Measurements from ENCODE around the gene EPHB2.

The EPHB2 gene

GRCh38 chr1:22951796-22952195 lies 241.2 kb downstream of the EPHB2 start:
- H3K27me3 ChIP-seq (ENCODE audit: insufficient read depth, low read depth, severe bottlenecking), result no peaks in the 10 kb centered on the region

GRCh38 chr1:22952694-22953056 lies 242.0 kb downstream of the EPHB2 start:
- H3K9me3 ChIP-seq (ENCODE audit: severe bottlenecking), result no peaks in the 10 kb centered on the region
- H3K4me3 ChIP-seq (ENCODE audit: low read depth, low read length), result no peak overlapping the region
- TF ChIP-seq, protein P1, sequence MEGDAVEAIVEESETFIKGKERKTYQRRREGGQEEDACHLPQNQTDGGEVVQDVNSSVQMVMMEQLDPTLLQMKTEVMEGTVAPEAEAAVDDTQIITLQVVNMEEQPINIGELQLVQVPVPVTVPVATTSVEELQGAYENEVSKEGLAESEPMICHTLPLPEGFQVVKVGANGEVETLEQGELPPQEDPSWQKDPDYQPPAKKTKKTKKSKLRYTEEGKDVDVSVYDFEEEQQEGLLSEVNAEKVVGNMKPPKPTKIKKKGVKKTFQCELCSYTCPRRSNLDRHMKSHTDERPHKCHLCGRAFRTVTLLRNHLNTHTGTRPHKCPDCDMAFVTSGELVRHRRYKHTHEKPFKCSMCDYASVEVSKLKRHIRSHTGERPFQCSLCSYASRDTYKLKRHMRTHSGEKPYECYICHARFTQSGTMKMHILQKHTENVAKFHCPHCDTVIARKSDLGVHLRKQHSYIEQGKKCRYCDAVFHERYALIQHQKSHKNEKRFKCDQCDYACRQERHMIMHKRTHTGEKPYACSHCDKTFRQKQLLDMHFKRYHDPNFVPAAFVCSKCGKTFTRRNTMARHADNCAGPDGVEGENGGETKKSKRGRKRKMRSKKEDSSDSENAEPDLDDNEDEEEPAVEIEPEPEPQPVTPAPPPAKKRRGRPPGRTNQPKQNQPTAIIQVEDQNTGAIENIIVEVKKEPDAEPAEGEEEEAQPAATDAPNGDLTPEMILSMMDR (IDR thresholded peaks at IDR 0.05; ENCODE audit: low read depth, low read length), result no peak
- no peak overlapping the region for H3K27ac ChIP-seq
- no peak for DNase-seq
- H3K36me3 ChIP-seq, result no peaks in the 10 kb centered on the region
- H3K27me3 ChIP-seq (ENCODE audit: insufficient read depth, low read depth, severe bottlenecking), result no peaks in the 10 kb centered on the region

More at GRCh38 chr1:22951796-22952195, 241.2 kb downstream of the EPHB2 start:
- TF ChIP-seq, protein P1 (IDR thresholded peaks at IDR 0.05; ENCODE audit: low read depth, low read length), result no peak
- H3K4me3 ChIP-seq (ENCODE audit: low read depth, low read length), result no peak overlapping the region
- H3K27ac ChIP-seq, result no peak overlapping the region
- no peaks in the 10 kb centered on the region for H3K36me3 ChIP-seq
- no peaks in the 10 kb centered on the region for H3K9me3 ChIP-seq (ENCODE audit: severe bottlenecking)
- no peak for DNase-seq

DNA sequence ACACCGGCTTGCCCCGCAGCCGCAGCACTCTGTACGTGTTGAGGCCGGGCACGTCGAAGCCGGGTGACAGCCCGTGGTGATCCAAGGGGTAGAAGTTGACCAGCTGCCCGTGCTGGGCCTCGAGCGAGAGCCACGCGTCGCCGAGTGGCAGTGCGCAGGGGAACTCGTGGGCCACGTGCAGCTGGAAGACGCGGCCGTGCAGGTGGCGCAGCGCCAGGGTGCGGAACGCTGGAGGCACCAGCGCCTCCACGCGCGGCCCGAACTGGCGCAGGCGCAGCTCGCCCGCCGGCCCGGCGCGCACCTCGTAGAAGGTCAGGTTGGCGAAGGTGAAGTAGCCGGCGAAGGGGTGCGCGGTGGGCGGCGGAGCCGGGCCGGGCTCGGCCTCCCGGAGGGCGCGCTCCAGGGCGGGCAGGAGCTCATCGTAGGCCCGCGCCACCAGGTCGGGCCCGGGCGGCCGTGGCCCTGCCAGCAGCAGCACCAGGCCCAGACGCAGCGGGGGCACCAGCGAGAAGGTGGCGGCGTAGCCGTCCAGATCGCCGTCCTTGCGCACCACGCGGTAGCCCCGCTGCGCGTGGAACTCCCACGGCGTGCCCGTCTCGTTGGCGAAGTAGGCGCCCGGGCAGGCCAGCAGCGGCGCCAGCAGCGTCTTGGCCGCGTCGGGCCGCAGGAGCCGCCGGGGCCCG lies 242.6 kb downstream of the EPHB2 start:
- H3K4me3 ChIP-seq (ENCODE audit: low read depth, low read length), result no peak overlapping the region
- H3K27ac ChIP-seq, result no peak overlapping the region
- TF ChIP-seq, protein P1 (IDR thresholded peaks at IDR 0.05; ENCODE audit: low read depth, low read length), result no peak
- H3K27me3 ChIP-seq (ENCODE audit: insufficient read depth, low read depth, severe bottlenecking), result no peaks in the 10 kb centered on the region
- no peak for DNase-seq
- no peaks in the 10 kb centered on the region for H3K36me3 ChIP-seq
- no peaks in the 10 kb centered on the region for H3K9me3 ChIP-seq (ENCODE audit: severe bottlenecking)

DNA sequence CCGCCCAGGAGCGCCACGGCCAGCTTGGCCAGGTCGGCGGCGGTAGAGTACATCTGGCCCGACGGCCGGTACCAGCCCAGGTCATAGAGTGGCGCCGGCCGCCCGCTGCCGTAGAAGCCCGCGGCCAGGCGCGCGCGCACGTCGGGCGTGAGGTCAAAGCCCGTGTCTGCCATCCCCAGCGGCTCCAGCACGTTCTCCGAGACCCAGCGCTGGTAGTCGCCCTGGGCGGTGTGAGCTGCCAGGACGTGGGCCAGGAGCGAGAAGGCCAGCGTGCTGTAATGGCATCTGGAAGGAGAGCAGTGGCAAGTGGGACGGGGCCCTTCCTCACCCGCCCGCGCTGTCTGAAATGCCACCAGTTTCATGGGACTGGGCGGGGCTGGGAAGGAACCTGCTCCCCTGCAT lies 243.1 kb downstream of the EPHB2 start:
- no peak overlapping the region for H3K4me3 ChIP-seq (ENCODE audit: low read depth, low read length)
- no peak for DNase-seq
- no peaks in the 10 kb centered on the region for H3K9me3 ChIP-seq (ENCODE audit: severe bottlenecking)
- H3K27me3 ChIP-seq (ENCODE audit: insufficient read depth, low read depth, severe bottlenecking), result no peaks in the 10 kb centered on the region
- H3K27ac ChIP-seq, result no peak overlapping the region
- no peaks in the 10 kb centered on the region for H3K36me3 ChIP-seq
- TF ChIP-seq, protein P1 (IDR thresholded peaks at IDR 0.05; ENCODE audit: low read depth, low read length), result no peak

DNA sequence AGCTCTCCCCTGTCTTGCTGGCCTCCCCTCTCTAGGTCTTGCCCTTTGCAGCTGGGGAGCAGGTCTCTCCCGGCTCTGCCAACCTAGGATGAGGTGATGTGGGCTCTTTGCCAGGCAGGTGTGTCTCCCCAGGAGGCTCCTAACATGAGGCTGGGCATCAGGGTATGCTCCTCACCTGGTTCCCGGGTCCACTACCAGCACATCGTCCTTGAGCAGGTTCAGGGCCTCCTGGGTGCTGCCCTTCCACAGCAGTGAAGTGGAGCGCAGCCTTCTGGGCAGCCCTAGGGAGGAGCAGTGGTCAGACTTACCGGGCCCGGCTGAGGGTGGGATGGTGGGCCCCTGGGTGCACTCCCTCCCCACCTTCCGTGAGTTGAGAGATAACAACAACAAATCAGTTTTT lies 244.5 kb downstream of the EPHB2 start:
- no peaks in the 10 kb centered on the region for H3K9me3 ChIP-seq (ENCODE audit: severe bottlenecking)
- H3K36me3 ChIP-seq, result no peaks in the 10 kb centered on the region
- H3K4me3 ChIP-seq (ENCODE audit: low read depth, low read length), result no peak overlapping the region
- H3K27me3 ChIP-seq (ENCODE audit: insufficient read depth, low read depth, severe bottlenecking), result no peaks in the 10 kb centered on the region
- H3K27ac ChIP-seq, result no peak overlapping the region
- no peak for DNase-seq
- TF ChIP-seq, protein P1 (IDR thresholded peaks at IDR 0.05; ENCODE audit: low read depth, low read length), result no peak

- no peak overlapping the region for H3K4me3 ChIP-seq (ENCODE audit: low read depth, low read length)
- H3K9me3 ChIP-seq (ENCODE audit: severe bottlenecking), result no peaks in the 10 kb centered on the region
- no peaks in the 10 kb centered on the region for H3K36me3 ChIP-seq
- H3K27ac ChIP-seq, result no peak overlapping the region
- H3K27me3 ChIP-seq (ENCODE audit: insufficient read depth, low read depth, severe bottlenecking), result no peaks in the 10 kb centered on the region
- TF ChIP-seq, protein P1 (IDR thresholded peaks at IDR 0.05; ENCODE audit: low read depth, low read length), result no peak
- DNase-seq, result no peak
Observed at GRCh38 chr1:22957066-22957465, 246.4 kb downstream of the EPHB2 start.
